NCI-H2081 (cell line): ENCODE data around the gene SLC38A10.

Experiments used
- DNase-seq, 2 experiments: peaks; one replicate each; lab custom pipeline; 2025; lab: John Stamatoyannopoulos, UW

Gene SLC38A10

DNA sequence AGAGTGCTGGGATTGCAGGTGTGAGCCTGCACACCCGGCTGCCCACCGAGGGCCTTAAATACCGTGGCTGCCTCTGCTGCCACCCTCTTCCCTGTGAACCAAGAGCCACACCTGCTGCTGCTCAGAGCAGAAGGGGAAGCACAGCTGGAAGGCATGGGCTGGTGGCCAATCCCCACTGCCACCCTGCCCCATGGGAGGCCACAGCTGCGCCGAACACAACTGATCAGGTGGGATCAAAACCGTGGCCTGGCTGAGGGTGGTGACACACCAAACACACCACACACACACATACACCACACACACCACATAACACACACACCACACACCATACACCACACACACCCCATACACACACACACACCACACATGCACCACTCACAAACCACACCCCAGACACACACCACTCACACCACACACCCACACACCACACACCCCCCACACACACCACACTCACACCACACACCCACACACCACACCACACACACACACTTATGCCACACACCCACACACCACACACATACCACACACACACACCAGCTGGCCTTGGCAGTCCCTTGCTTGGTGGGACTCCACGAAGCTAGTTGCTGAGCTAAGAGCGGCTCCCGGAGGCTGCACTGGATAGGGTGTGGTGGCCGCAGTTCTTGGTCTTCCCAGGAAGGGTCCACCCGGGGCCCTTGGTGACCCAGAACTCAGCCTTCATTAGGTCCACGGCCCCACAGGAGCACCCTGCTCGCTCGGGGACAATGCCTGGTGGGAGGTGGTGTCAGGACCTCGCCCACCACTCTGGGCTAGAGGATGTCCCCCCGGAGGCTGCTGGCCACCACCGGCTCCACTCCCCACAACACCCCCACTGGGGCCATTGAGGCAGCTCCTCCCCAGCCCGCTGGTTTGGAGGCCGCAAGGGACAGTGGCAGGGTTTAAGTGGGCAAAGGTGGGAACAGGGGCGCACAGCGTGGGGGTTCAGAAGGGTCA is 87.2 kb downstream of the SLC38A10 start:
- DNase-seq = peak; percentile 60 to 84

GRCh38 chr17:81206657-81207056 is 88.5 kb downstream of the SLC38A10 start:
- DNase-seq = no peak

DNA sequence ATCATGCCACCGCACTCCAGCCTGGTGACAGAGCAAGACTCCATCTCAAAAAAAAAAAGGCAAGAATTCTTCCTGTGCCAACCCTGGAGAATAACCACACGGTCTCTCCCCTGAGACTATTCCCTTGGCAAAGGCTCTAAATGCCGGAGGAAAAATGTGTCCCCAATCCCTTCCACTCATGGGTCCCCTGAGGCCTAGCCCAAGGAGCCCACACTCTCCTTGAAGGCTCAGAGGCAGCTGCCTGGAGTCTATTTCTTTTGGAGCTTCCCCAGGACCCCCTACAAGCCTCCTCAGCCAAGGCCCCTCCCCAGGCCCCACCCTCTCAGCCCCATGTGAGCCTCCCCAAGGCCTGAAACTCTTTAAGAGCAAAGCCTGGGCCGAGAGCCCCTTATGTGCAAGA is 88.9 kb downstream of the SLC38A10 start:
- no peak for DNase-seq

DNA sequence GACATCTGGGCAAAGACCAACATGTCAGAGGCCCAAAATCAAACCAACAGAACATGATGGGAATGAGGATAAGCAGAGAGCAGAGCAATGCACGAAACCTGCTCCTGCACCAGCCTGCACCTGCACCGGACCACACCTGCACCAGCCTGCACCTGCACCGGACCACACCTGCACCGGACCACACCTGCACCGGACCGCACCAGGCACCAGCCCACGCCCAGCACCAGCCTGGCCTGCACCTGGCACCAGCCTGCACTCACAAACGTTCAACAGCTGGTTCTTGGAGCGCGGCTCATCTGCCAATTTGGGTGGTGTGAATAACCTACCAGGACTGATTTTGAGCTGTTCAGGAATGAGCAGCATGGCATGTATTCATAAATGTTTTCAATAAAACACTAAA is 90.5 kb downstream of the SLC38A10 start:
- no peak for DNase-seq

GRCh38 chr17:81203136-81203535 is 92.0 kb downstream of the SLC38A10 start:
- DNase-seq = no peak

GRCh38 chr17:81202318-81202717 is 92.8 kb downstream of the SLC38A10 start:
- DNase-seq = no peak

- DNase-seq = peak; percentile 16 to 22
Measured at GRCh38 chr17:81200695-81201580, 94.2 kb downstream of the SLC38A10 start.

- no peak for DNase-seq
Measured at GRCh38 chr17:81200201-81200600, 94.9 kb downstream of the SLC38A10 start.

DNA sequence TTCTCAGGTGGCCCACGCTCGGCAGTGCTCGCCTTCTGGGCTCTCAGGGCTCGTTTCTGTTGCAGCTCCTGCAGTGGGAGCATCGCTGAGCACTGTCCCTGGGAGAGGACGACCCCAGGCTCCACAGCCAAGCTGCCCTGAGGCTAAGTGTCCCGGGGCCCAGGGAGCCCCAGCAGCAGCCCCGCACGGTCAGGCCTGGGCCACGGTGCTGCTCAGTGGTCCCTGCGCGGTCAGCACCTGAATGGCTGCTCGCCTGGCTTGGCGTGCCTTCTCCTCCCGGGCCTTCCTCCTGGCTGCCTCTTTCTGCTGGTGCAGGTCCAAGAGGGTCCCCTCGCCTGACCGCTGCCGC is 95.7 kb downstream of the SLC38A10 start:
- no peak for DNase-seq

- no peak for DNase-seq
Measured at GRCh38 chr17:81198826-81199481, 96.2 kb downstream of the SLC38A10 start.

GRCh38 chr17:81197831-81198490 is 97.1 kb downstream of the SLC38A10 start:
- DNase-seq = no peak

GRCh38 chr17:81197409-81197795 is 97.7 kb downstream of the SLC38A10 start:
- no peak for DNase-seq

DNA sequence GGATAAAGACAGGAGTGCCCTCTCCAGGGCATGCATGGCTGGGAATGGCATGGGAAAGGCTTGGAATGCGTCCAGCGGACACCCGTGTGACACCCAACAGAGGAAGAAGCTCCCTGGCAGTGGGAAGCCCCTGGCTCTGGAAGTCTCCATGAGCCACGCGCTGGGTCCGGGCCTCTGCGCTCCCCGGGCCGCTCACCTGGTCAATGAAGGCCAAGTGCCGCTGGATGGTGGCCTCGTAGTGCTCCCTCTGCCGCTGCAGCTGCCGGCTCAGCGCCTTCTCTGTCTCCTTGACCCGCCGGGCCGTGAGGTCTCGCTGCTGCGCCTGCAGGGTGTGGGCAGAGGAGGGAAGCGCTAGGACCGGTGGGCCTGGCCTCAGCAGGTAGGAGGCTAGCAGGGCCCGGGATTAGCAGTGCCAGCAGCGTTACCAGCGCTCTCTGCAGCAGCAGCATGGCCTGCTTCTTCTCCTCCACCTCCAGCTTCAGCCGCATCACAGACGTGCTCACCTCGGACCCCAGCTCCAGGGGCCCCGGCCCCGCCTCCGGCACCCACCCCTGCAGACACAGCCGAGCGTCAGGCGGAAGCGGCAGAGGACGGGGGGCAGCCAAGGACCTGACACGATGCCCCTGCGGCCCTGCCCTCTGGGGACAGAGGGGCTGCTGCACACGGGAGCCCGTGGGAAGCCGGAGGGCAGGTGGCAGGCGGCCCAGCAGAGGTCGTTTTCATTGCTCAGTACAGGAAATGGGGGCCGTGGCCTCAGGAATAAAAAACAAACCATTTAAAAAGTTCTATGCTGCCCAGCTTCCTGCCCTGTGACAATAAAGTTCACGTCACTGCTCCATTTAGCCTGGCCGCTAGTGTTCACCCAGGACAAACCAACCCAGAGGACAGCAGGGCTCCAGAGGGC is 98.3 kb downstream of the SLC38A10 start:
- DNase-seq = no peak

- no peak for DNase-seq
Measured at GRCh38 chr17:81195941-81196495, 99.1 kb downstream of the SLC38A10 start.
